Measurements from ENCODE around the gene PERM1.

DNA sequence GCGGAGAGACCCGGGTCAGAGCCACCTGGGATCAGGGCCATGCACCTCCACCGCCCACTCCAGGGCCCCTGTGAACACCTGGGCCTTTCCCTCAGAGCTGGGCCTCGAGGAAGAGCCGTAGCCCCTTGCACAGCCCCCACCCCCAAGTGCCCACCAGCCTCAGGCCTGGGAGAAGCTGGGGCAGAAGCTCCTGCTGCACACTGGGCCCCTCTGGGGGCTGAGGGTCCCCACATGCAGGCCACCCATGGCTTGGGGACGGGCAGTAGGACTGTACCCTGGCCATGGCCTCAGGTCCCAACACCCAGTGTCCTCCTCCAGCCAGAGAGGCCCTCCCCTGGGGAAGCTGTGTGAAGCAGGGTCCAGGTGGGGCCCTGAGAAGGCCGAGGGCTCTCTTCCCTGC lies 29.3 kb downstream of the PERM1 start:
- TF ChIP-seq, protein P1, sequence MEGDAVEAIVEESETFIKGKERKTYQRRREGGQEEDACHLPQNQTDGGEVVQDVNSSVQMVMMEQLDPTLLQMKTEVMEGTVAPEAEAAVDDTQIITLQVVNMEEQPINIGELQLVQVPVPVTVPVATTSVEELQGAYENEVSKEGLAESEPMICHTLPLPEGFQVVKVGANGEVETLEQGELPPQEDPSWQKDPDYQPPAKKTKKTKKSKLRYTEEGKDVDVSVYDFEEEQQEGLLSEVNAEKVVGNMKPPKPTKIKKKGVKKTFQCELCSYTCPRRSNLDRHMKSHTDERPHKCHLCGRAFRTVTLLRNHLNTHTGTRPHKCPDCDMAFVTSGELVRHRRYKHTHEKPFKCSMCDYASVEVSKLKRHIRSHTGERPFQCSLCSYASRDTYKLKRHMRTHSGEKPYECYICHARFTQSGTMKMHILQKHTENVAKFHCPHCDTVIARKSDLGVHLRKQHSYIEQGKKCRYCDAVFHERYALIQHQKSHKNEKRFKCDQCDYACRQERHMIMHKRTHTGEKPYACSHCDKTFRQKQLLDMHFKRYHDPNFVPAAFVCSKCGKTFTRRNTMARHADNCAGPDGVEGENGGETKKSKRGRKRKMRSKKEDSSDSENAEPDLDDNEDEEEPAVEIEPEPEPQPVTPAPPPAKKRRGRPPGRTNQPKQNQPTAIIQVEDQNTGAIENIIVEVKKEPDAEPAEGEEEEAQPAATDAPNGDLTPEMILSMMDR (optimal IDR thresholded peaks at IDR 0.05 in 1 of 3, IDR thresholded peaks at IDR 0.05 in 1 of 3, conservative IDR thresholded peaks at IDR 0.05 in 1 of 3; ENCODE audit: extremely low read depth in 1 of 3, insufficient read depth in 2 of 3, low read length in 3 of 3), result no peak
- TF ChIP-seq EZH2 (IDR thresholded peaks at IDR 0.05; ENCODE audit: low read length), result no peak

All from keratinocyte (primary cell).